Measurements from ENCODE around the gene COBLL1. TPM values are rescaled to one million over a fixed set of nuclear protein-coding genes. Genes with fewer than 3 reads are reported as not detected.

Gene COBLL1
- total RNA-seq, 2 experiments from 2014 or later, result 0.53 TPM; not detected in 1

- Histone ChIP-seq H3K4me1 (ENCODE audit: insufficient read depth, low read length) (no peaks in the 10 kb centered on the region), H3K9me3 (ENCODE audit: control insufficient read depth in 1 of 2, insufficient read depth in 1 of 2, low read length in 2 of 2) (peaks cover 0 to 3% of the 10 kb centered on the region in 2 experiments), H3K36me3 (ENCODE audit: insufficient read depth, low read length) (no peaks in the 10 kb centered on the region), H3K4me3 (ENCODE audit: low read length) (no peak overlapping the region), H3K27ac (ENCODE audit: low read depth in 1 of 2, low read length in 2 of 2) (no peak overlapping the region), H3K27me3 (ENCODE audit: control insufficient read depth in 1 of 2, insufficient read depth in 2 of 2, low read length in 2 of 2) (no peaks in the 10 kb centered on the region)
- DNase-seq (no peak), ATAC-seq (ENCODE audit: poor library complexity) (no peak)
- H3K9me3 Mint-ChIP-seq, result no peaks in the 10 kb centered on the region
- ChIA-PET POLR2A (no interaction called here), CTCF (no interaction called here)
- H3K4me3 Mint-ChIP-seq, result no peak overlapping the region
- no peaks in the 10 kb centered on the region for H3K36me3 Mint-ChIP-seq (ENCODE audit: low read depth)
- no peaks in the 10 kb centered on the region for H3K27me3 Mint-ChIP-seq
- no peak overlapping the region for H3K27ac Mint-ChIP-seq
- no peak for TF ChIP-seq CTCF (IDR thresholded peaks at IDR 0.05)
- no peaks in the 10 kb centered on the region for H3K4me1 Mint-ChIP-seq (ENCODE audit: low read depth)
- intact Hi-C loops (cut with DNase I, micrococcal nuclease), result no loop called here
These were observed 151.3 kb downstream of the COBLL1 start for GRCh38 chr2:164690361-164690760.

GRCh38 chr2:164688896-164689419, 152.7 kb downstream of the COBLL1 start:
- Mint-ChIP-seq H3K27ac (no peak overlapping the region), H3K36me3 (ENCODE audit: low read depth) (no peaks in the 10 kb centered on the region), H3K9me3 (no peaks in the 10 kb centered on the region), H3K4me1 (ENCODE audit: low read depth) (no peaks in the 10 kb centered on the region), H3K4me3 (no peak overlapping the region), H3K27me3 (no peaks in the 10 kb centered on the region)
- Histone ChIP-seq H3K4me1 (ENCODE audit: insufficient read depth, low read length) (no peaks in the 10 kb centered on the region), H3K4me3 (ENCODE audit: low read length) (no peak overlapping the region), H3K36me3 (ENCODE audit: insufficient read depth, low read length) (no peaks in the 10 kb centered on the region), H3K9me3 (ENCODE audit: control insufficient read depth in 1 of 2, insufficient read depth in 1 of 2, low read length in 2 of 2) (peaks cover 0 to 3% of the 10 kb centered on the region in 2 experiments), H3K27ac (ENCODE audit: low read depth in 1 of 2, low read length in 2 of 2) (no peak overlapping the region), H3K27me3 (ENCODE audit: control insufficient read depth in 1 of 2, insufficient read depth in 2 of 2, low read length in 2 of 2) (no peaks in the 10 kb centered on the region)
- intact Hi-C loops (cut with DNase I, micrococcal nuclease), result no loop called here
- ChIA-PET POLR2A (no interaction called here), CTCF (no interaction called here)
- ATAC-seq (ENCODE audit: poor library complexity) (no peak), DNase-seq (no peak)
- no peak for TF ChIP-seq CTCF (IDR thresholded peaks at IDR 0.05)

GRCh38 chr2:164681009-164681408, 160.6 kb downstream of the COBLL1 start:
- H3K36me3 ChIP-seq (ENCODE audit: insufficient read depth, low read length), result no peaks in the 10 kb centered on the region
- Mint-ChIP-seq H3K36me3 (ENCODE audit: low read depth) (no peaks in the 10 kb centered on the region), H3K4me3 (no peak overlapping the region), H3K27ac (no peak overlapping the region), H3K4me1 (ENCODE audit: low read depth) (no peaks in the 10 kb centered on the region), H3K27me3 (no peaks in the 10 kb centered on the region), H3K9me3 (peaks cover 5% of the 10 kb centered on the region)
- ChIA-PET POLR2A (no interaction called here), CTCF (no interaction called here)
- ATAC-seq (ENCODE audit: poor library complexity) (no peak), DNase-seq (no peak)
- intact Hi-C loops (cut with DNase I, micrococcal nuclease), result no loop called here
- no peak overlapping the region for H3K27ac ChIP-seq (ENCODE audit: low read depth in 1 of 2, low read length in 2 of 2)
- H3K4me1 ChIP-seq (ENCODE audit: insufficient read depth, low read length), result no peaks in the 10 kb centered on the region
- H3K9me3 ChIP-seq (ENCODE audit: control insufficient read depth in 1 of 2, insufficient read depth in 1 of 2, low read length in 2 of 2), result no peaks in the 10 kb centered on the region
- no peak overlapping the region for H3K4me3 ChIP-seq (ENCODE audit: low read length)
- no peak for TF ChIP-seq CTCF (IDR thresholded peaks at IDR 0.05)
- H3K27me3 ChIP-seq (ENCODE audit: control insufficient read depth in 1 of 2, insufficient read depth in 2 of 2, low read length in 2 of 2), result no peaks in the 10 kb centered on the region

Data from CD4-positive, alpha-beta T cell (primary cell).